Right renal cortex interstitium (tissue), 3 donors: Measurements from ENCODE around the gene PMEPA1. TPM values are rescaled to one million over a fixed set of nuclear protein-coding genes. Genes with fewer than 3 reads are reported as not detected.

Experiments used
- DNase-seq, 3 donors: peaks; one replicate each; pipeline ENCODE4 v3.0.0-alpha.2; 2013; ENCODE audit warnings: low read depth in 3 of 3, low spot score in 2 of 3
- polyA plus RNA-seq, 3 donors: library from polyadenylated mRNA; unstranded; fragments of 120-200 nt; gene quantifications; one replicate each; pipeline ENCODE4 v1.2.1, GENCODE V29; 2013; ENCODE audit not compliant: insufficient read length in 3 of 3

The PMEPA1 gene
- polyA plus RNA-seq, 3 donors = 18.2 to 21.3 (median 20.5) TPM

- DNase-seq = no peak
These were observed 28.6 kb downstream of the PMEPA1 start for GRCh38 chr20:57680934-57681914.

GRCh38 chr20:57680131-57680716, 29.6 kb downstream of the PMEPA1 start:
- no peak for DNase-seq

GRCh38 chr20:57679113-57679512, 30.7 kb downstream of the PMEPA1 start:
- no peak for DNase-seq

GRCh38 chr20:57678340-57678739, 31.5 kb downstream of the PMEPA1 start:
- no peak for DNase-seq

GRCh38 chr20:57677584-57677982, 32.2 kb downstream of the PMEPA1 start:
- no peak for DNase-seq

GRCh38 chr20:57676589-57677583, 32.9 kb downstream of the PMEPA1 start:
- DNase-seq = no peak

GRCh38 chr20:57675773-57676172, 34.0 kb downstream of the PMEPA1 start:
- DNase-seq = no peak

- no peak for DNase-seq
These were observed 36.8 kb downstream of the PMEPA1 start for GRCh38 chr20:57672953-57673575.

GRCh38 chr20:57672164-57672563, 37.7 kb downstream of the PMEPA1 start:
- DNase-seq = no peak

- no peak for DNase-seq
These were observed 38.2 kb downstream of the PMEPA1 start for GRCh38 chr20:57671662-57672061.

GRCh38 chr20:57671072-57671391, 38.8 kb downstream of the PMEPA1 start:
- DNase-seq = no peak

- DNase-seq = no peak
These were observed 39.3 kb downstream of the PMEPA1 start for GRCh38 chr20:57670288-57671071.

GRCh38 chr20:57669632-57670031, 40.2 kb downstream of the PMEPA1 start:
- no peak for DNase-seq

- DNase-seq = no peak
These were observed 41.7 kb downstream of the PMEPA1 start for GRCh38 chr20:57667924-57668782.

- DNase-seq = no peak
These were observed 42.4 kb downstream of the PMEPA1 start for GRCh38 chr20:57667388-57667787.

GRCh38 chr20:57666834-57667157, 43.0 kb downstream of the PMEPA1 start:
- no peak for DNase-seq

- DNase-seq = no peak
These were observed 43.5 kb downstream of the PMEPA1 start for GRCh38 chr20:57666106-57666833.

- no peak for DNase-seq
These were observed 44.2 kb downstream of the PMEPA1 start for GRCh38 chr20:57665589-57665971.
